ENCODE results near the gene CCDC150.
"Not testable (repeated sequence)": the region's sequence is repeated elsewhere in the genome, so short reads cannot be mapped to it uniquely, and the experiment has no call there.

Gene CCDC150

GRCh38 chr2:196638765-196639164 lies 750 bp upstream of the CCDC150 start:
- no peak for DNase-seq

GRCh38 chr2:196640031-196640548 lies 575 bp downstream of the CCDC150 start:
- DNase-seq, result no peak

GRCh38 chr2:196649202-196649601 lies 9.7 kb downstream of the CCDC150 start:
- DNase-seq, result no peak

GRCh38 chr2:196651387-196652094 lies 12.0 kb downstream of the CCDC150 start:
- no peak for DNase-seq

GRCh38 chr2:196652869-196653268 lies 13.4 kb downstream of the CCDC150 start:
- no peak for DNase-seq

- DNase-seq, result no peak
These were observed 14.3 kb downstream of the CCDC150 start for GRCh38 chr2:196653843-196654242.

GRCh38 chr2:196655761-196656160 lies 16.2 kb downstream of the CCDC150 start:
- no peak for DNase-seq

GRCh38 chr2:196657333-196657732 lies 17.8 kb downstream of the CCDC150 start:
- DNase-seq, result no peak

- DNase-seq, result no peak
These were observed 20.3 kb downstream of the CCDC150 start for GRCh38 chr2:196659844-196660243.

- no peak for DNase-seq
These were observed 20.7 kb downstream of the CCDC150 start for GRCh38 chr2:196660244-196660643.

- DNase-seq, result no peak
These were observed 30.8 kb downstream of the CCDC150 start for GRCh38 chr2:196670342-196670741.

GRCh38 chr2:196675963-196676362 lies 36.4 kb downstream of the CCDC150 start:
- no peak for DNase-seq

GRCh38 chr2:196677404-196677803 lies 37.9 kb downstream of the CCDC150 start:
- DNase-seq, result no peak

GRCh38 chr2:196679368-196679767 lies 39.9 kb downstream of the CCDC150 start:
- no peak for DNase-seq

- no peak for DNase-seq
These were observed 42.0 kb downstream of the CCDC150 start for GRCh38 chr2:196681510-196681909.

- DNase-seq, result no peak
These were observed 46.3 kb downstream of the CCDC150 start for GRCh38 chr2:196685792-196686191.

GRCh38 chr2:196686737-196687136 lies 47.2 kb downstream of the CCDC150 start:
- not testable (repeated sequence) for DNase-seq

GRCh38 chr2:196696423-196697079 lies 57.0 kb downstream of the CCDC150 start:
- DNase-seq, result peak; percentile 19

GRCh38 chr2:196697825-196698224 lies 58.3 kb downstream of the CCDC150 start:
- DNase-seq, result no peak

GRCh38 chr2:196702641-196703040 lies 63.1 kb downstream of the CCDC150 start:
- DNase-seq, result no peak

GRCh38 chr2:196703695-196704094 lies 64.2 kb downstream of the CCDC150 start:
- no peak for DNase-seq

- not testable (repeated sequence) for DNase-seq
These were observed 70.5 kb downstream of the CCDC150 start for GRCh38 chr2:196710056-196710455.

- no peak for DNase-seq
These were observed 72.1 kb downstream of the CCDC150 start for GRCh38 chr2:196711625-196712024.

- no peak for DNase-seq
These were observed 73.4 kb downstream of the CCDC150 start for GRCh38 chr2:196712867-196713266.

Data from femur (tissue), 1 donor.